ENCODE measurements around the gene USP24.

DNA sequence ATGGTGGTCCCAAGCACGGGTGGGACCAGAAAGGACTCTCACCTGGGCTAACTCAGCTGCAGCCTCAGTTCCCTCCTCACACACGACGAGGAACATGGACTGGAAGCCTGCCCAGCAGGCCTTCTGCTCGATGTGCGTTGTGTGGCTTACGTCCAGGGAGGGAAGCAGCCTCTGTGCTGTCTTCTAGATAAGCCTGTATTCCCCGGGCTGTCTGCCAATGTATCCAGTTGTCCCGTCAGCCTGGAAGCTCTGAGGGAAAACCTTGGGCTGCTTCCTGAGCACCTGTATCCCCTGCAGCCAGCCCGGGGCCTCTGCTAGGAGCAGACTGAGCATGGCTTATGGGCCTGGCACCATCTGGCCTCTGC lies 165.3 kb downstream of the USP24 start:
- no peak for TF ChIP-seq CTCF (IDR thresholded peaks at IDR 0.05)
- no peak for TF ChIP-seq POLR2A (IDR thresholded peaks at IDR 0.05)
